Gastrocnemius medialis (tissue), 4 donors: ENCODE data around the gene GRM8.

Source experiments
- POLR2A ChIP-seq, 2 donors: fragments of 450-650 bp; IDR thresholded peaks; one replicate each; pipeline ENCODE4 v1.6.1; 2017; ENCODE audit warnings: antibody characterized with exemption in 2 of 2, mild to moderate bottlenecking in 2 of 2, moderate library complexity in 2 of 2
- TF ChIP-seq, protein P1 (sequence below), 5 experiments: fragments of 450-650 bp in 3 of 5; fragments of 200-600 bp in 2 of 5; sonication (generic) in 2 of 5; IDR thresholded peaks in 4 of 5; conservative IDR thresholded peaks in 1 of 5; 1 replicate in 4 of 5; 2 replicates in 1 of 5; pipeline ENCODE4 v1.5.1; 2016 to 2019; ENCODE audit warnings: antibody characterized with exemption in 5 of 5, mild to moderate bottlenecking in 3 of 5, moderate library complexity in 3 of 5

DNA sequence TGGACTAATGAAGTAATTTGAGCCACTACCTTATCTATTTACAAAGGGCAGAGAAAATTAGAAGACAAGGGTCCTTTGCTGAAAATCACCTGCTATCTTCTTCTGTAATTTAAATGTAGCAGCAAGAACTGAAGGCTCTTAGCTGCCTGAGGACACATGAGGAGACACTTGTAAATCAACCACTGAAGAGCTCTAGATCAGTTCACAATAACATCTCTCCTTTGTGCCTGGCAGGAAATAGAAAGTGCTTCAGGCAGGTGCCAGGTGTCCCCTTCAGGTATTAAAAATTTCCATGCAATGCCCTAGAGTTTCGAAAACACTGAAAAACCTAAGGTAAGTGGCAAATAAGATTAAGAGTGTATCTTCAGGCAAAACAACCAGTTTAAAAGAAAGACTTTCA lies 474.6 kb downstream of the GRM8 start:
- no peak for TF ChIP-seq POLR2A (IDR thresholded peaks at IDR 0.05)
- TF ChIP-seq, protein P1, sequence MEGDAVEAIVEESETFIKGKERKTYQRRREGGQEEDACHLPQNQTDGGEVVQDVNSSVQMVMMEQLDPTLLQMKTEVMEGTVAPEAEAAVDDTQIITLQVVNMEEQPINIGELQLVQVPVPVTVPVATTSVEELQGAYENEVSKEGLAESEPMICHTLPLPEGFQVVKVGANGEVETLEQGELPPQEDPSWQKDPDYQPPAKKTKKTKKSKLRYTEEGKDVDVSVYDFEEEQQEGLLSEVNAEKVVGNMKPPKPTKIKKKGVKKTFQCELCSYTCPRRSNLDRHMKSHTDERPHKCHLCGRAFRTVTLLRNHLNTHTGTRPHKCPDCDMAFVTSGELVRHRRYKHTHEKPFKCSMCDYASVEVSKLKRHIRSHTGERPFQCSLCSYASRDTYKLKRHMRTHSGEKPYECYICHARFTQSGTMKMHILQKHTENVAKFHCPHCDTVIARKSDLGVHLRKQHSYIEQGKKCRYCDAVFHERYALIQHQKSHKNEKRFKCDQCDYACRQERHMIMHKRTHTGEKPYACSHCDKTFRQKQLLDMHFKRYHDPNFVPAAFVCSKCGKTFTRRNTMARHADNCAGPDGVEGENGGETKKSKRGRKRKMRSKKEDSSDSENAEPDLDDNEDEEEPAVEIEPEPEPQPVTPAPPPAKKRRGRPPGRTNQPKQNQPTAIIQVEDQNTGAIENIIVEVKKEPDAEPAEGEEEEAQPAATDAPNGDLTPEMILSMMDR (IDR thresholded peaks at IDR 0.05 in 4 of 5, conservative IDR thresholded peaks at IDR 0.05 in 1 of 5), result no peak
